IMR-90 (cell line): ENCODE results near the gene TCEAL4. TPM values are rescaled to one million over a fixed set of nuclear protein-coding genes. Genes with fewer than 3 reads are reported as not detected.

Source experiments
- ATAC-seq: fragments of 200-7000 bp; cut with Tn5 transposase; 2 replicates; pipeline ENCODE4 v1.9.1; 2020; ENCODE audit warnings: low read depth, mild to moderate bottlenecking, moderate library complexity
- BruUV-seq: library from RNA; stranded (reverse); fragments of 400-500 nt; replicated peaks from 2 replicates; lab custom pipeline; 2021; lab: Mats Ljungman, UMichigan
- CTCF ChIA-PET: fragments of 300-600 bp; formaldehyde crosslinking; extraction: SDS; loops from one replicate; lab custom pipeline; 2021; ENCODE audit warnings: antibody characterized with exemption; lab: Yijun Ruan, JAX
- POLR2A ChIA-PET: fragments of 300-600 bp; sonication (Branson Sonifier 250); formaldehyde crosslinking; loops from one replicate; lab custom pipeline; 2022; ENCODE audit warnings: antibody characterized with exemption; ENCODE audit not compliant: unreplicated experiment; lab: Charles Lee
- DNase-seq: peaks from one replicate; pipeline ENCODE4 v3.0.0; 2013
- H2AFZ ChIP-seq: replicated peaks from 2 replicates; pipeline ENCODE3; 2013; ENCODE audit warnings: low read length, mild to moderate bottlenecking; ENCODE audit not compliant: poor library complexity
- H2AK5ac ChIP-seq: 2 replicates; pipeline ENCODE4 v1.6.1; 2013; ENCODE audit warnings: low read depth, low read length, inconsistent platforms
- H2AK9ac ChIP-seq: replicated peaks from 2 replicates; pipeline ENCODE3; 2013; ENCODE audit warnings: mild to moderate bottlenecking, low read depth, low read length, moderate library complexity; ENCODE audit not compliant: poor library complexity
- H2BK120ac ChIP-seq: 2 replicates; pipeline ENCODE4 v1.6.1; 2013; ENCODE audit warnings: low read depth, low read length, inconsistent platforms
- H2BK15ac ChIP-seq: 3 replicates; pipeline ENCODE4 v1.6.1; 2013; ENCODE audit warnings: low read depth, low read length, inconsistent platforms
- H2BK20ac ChIP-seq: 2 replicates; pipeline ENCODE4 v1.6.1; 2013; ENCODE audit warnings: low read depth, mild to moderate bottlenecking, inconsistent platforms, low read length, moderate library complexity
- H2BK5ac ChIP-seq: 2 replicates; pipeline ENCODE4 v1.6.1; 2013; ENCODE audit warnings: mild to moderate bottlenecking, low read depth, low read length, inconsistent platforms; ENCODE audit not compliant: poor library complexity, severe bottlenecking
- H3K14ac ChIP-seq: replicated peaks from 2 replicates; pipeline ENCODE4 v1.6.1; 2013; ENCODE audit warnings: low read depth, low read length, inconsistent platforms
- H3K18ac ChIP-seq: 2 replicates; pipeline ENCODE4 v1.6.1; 2013; ENCODE audit warnings: low read depth, low read length, control low read depth
- H3K23ac ChIP-seq: 2 replicates; pipeline ENCODE4 v1.6.1; 2013; ENCODE audit warnings: low read depth, low read length, inconsistent platforms
- H3K27ac ChIP-seq: 2 replicates; pipeline ENCODE4 v1.5.1; 2013; ENCODE audit warnings: mild to moderate bottlenecking, control low read depth, low read length; ENCODE audit not compliant: insufficient read depth
- H3K27me3 ChIP-seq: 2 replicates; pipeline ENCODE4 v1.6.1; 2013; ENCODE audit warnings: low read length; ENCODE audit not compliant: control insufficient read depth, insufficient read depth
- H3K36me3 ChIP-seq: 2 replicates; pipeline ENCODE4 v1.6.1; 2013; ENCODE audit warnings: low read length, mixed read lengths; ENCODE audit not compliant: control insufficient read depth, insufficient read depth
- H3K4ac ChIP-seq: 2 replicates; pipeline ENCODE4 v1.6.1; 2013; ENCODE audit warnings: low read depth, low read length, inconsistent platforms
- H3K4me1 ChIP-seq: 2 replicates; pipeline ENCODE4 v1.6.1; 2013; ENCODE audit warnings: low read length, mixed read lengths; ENCODE audit not compliant: control insufficient read depth, insufficient read depth
- H3K4me2 ChIP-seq: 2 replicates; pipeline ENCODE4 v1.6.1; 2013; ENCODE audit warnings: low read depth, mild to moderate bottlenecking, control low read depth, low read length, moderate library complexity
- H3K4me3 ChIP-seq: 2 replicates; pipeline ENCODE4 v1.5.1; 2013; ENCODE audit warnings: low read depth, mild to moderate bottlenecking, control low read depth, low read length, moderate library complexity; ENCODE audit not compliant: insufficient read depth
- H3K56ac ChIP-seq: 2 replicates; pipeline ENCODE4 v1.6.1; 2013; ENCODE audit warnings: low read length, inconsistent platforms; ENCODE audit not compliant: insufficient read depth; ENCODE audit errors: extremely low read depth
- H3K79me1 ChIP-seq, 2 experiments: 2 replicates each; pipeline ENCODE4 v1.6.1; 2013; ENCODE audit warnings: low read length in 2 of 2, inconsistent platforms in 1 of 2, low read depth in 1 of 2
- H3K9ac ChIP-seq: 2 replicates; pipeline ENCODE4 v1.6.1; 2013; ENCODE audit warnings: low read depth, low read length, control low read depth
- H3K9me1 ChIP-seq: 2 replicates; pipeline ENCODE4 v1.6.1; 2013; ENCODE audit warnings: low read length, inconsistent platforms; ENCODE audit not compliant: insufficient read depth
- H3K9me3 ChIP-seq: 2 replicates; pipeline ENCODE4 v1.6.1; 2013; ENCODE audit warnings: low read length; ENCODE audit not compliant: control insufficient read depth, insufficient read depth
- H4K20me1 ChIP-seq: 2 replicates; pipeline ENCODE4 v1.6.1; 2013; ENCODE audit warnings: low read length, inconsistent platforms; ENCODE audit not compliant: insufficient read depth
- H4K5ac ChIP-seq: 2 replicates; pipeline ENCODE4 v1.6.1; 2013; ENCODE audit warnings: mild to moderate bottlenecking, low read depth, low read length, control low read depth
- H4K8ac ChIP-seq, 2 experiments: 2 replicates each; pipeline ENCODE4 v1.6.1; 2013; ENCODE audit warnings: low read depth in 2 of 2, low read length in 2 of 2, control low read depth in 1 of 2, inconsistent platforms in 1 of 2
- H4K91ac ChIP-seq: 2 replicates; pipeline ENCODE4 v1.6.1; 2013; ENCODE audit warnings: low read depth, low read length, inconsistent platforms; ENCODE audit not compliant: insufficient read depth
- BHLHE40 ChIP-seq: fragments of 150-350 bp; IDR thresholded peaks from 2 replicates; pipeline ENCODE4 v1.6.1; 2016; ENCODE audit warnings: mild to moderate bottlenecking, low read depth, low read length
- CEBPB ChIP-seq: IDR thresholded peaks from 2 replicates; pipeline ENCODE4 v1.6.1; 2012; ENCODE audit warnings: low read depth, low read length, improper control_type of control experiment
- CHD1 ChIP-seq: IDR thresholded peaks from 2 replicates; pipeline ENCODE4 v1.6.1; 2012; ENCODE audit warnings: low read depth, low read length, improper control_type of control experiment
- CTCF ChIP-seq: conservative IDR thresholded peaks from 2 replicates; pipeline ENCODE4 v1.5.1; 2012; ENCODE audit warnings: mild to moderate bottlenecking, low read depth, low read length, improper control_type of control experiment
- ELK1 ChIP-seq: fragments of 150-350 bp; IDR thresholded peaks from 2 replicates; pipeline ENCODE4 v1.6.1; 2016; ENCODE audit warnings: low read depth, mild to moderate bottlenecking, low read length, moderate library complexity, borderline replicate concordance
- FOS ChIP-seq: fragments of 150-350 bp; IDR thresholded peaks from 2 replicates; pipeline ENCODE4 v1.6.1; 2016; ENCODE audit warnings: low read depth, low read length
- MAFK ChIP-seq: IDR thresholded peaks from 2 replicates; pipeline ENCODE4 v1.6.1; 2012; ENCODE audit warnings: low read depth, low read length, improper control_type of control experiment
- MAZ ChIP-seq: IDR thresholded peaks from 2 replicates; pipeline ENCODE4 v1.6.1; 2012; ENCODE audit warnings: low read depth, mild to moderate bottlenecking, low read length, improper control_type of control experiment, moderate library complexity, borderline replicate concordance
- MXI1 ChIP-seq: IDR thresholded peaks from 2 replicates; pipeline ENCODE4 v1.6.1; 2012; ENCODE audit warnings: low read depth, mild to moderate bottlenecking, low read length, moderate library complexity, borderline replicate concordance
- NFE2L2 ChIP-seq: fragments of 150-350 bp; IDR thresholded peaks from 2 replicates; pipeline ENCODE4 v1.6.1; 2016; ENCODE audit warnings: low read depth, mild to moderate bottlenecking, low read length
- POLR2A ChIP-seq: IDR thresholded peaks from 2 replicates; pipeline ENCODE4 v1.6.1; 2012; ENCODE audit warnings: mild to moderate bottlenecking, low read depth, low read length
- RAD21 ChIP-seq: IDR thresholded peaks from 2 replicates; pipeline ENCODE4 v1.6.1; 2012; ENCODE audit warnings: low read length, improper control_type of control experiment
- RCOR1 ChIP-seq: IDR thresholded peaks from 2 replicates; pipeline ENCODE4 v1.6.1; 2012; ENCODE audit warnings: mild to moderate bottlenecking, low read length, improper control_type of control experiment; ENCODE audit not compliant: insufficient replicate concordance
- RFX5 ChIP-seq: IDR thresholded peaks from 2 replicates; pipeline ENCODE4 v1.8.0; 2012; ENCODE audit warnings: low read depth, mild to moderate bottlenecking, low read length, moderate library complexity
- SMC3 ChIP-seq: fragments of 150-350 bp; IDR thresholded peaks from 2 replicates; pipeline ENCODE4 v1.6.1; 2016; ENCODE audit warnings: low read depth, mild to moderate bottlenecking, antibody characterized with exemption, low read length, moderate library complexity
- dilution Hi-C: fragments of 300-500 bp; cut with HindIII; formaldehyde crosslinking; loops from one replicate; pipeline ENCODE4 v1.14.3; 2018; ENCODE audit warnings: low sequenced_read_pairs; ENCODE audit not compliant: unreplicated experiment
- in situ Hi-C: fragments of 300-500 bp; cut with MboI; formaldehyde crosslinking; loops from 3 replicates; pipeline ENCODE4 v1.14.3; 2019; ENCODE audit warnings: low sequenced_read_pairs, inconsistent platforms, mixed read lengths
- intact Hi-C: fragments of 100-400 bp; cut with micrococcal nuclease; formaldehyde crosslinking; loops from 2 replicates; pipeline ENCODE4 v1.10.0; 2022
- polyA plus RNA-seq, 3 experiments: library from polyadenylated mRNA; depleted of rRNA; stranded (reverse); fragments of >200 nt; gene quantifications; 2 replicates each; pipeline ENCODE4 v1.2.3, GENCODE V29; 2012; ENCODE audit warnings: low replicate concordance in 1 of 3
- total RNA-seq: library from RNA; depleted of rRNA; stranded (reverse); fragments of >200 nt; gene quantifications from 2 replicates; pipeline ENCODE4 v1.2.3, GENCODE V29; 2012
- TF ChIP-seq, protein P1 (sequence below): fragments of 150-350 bp; IDR thresholded peaks from 2 replicates; pipeline ENCODE4 v1.6.1; 2017; ENCODE audit warnings: mild to moderate bottlenecking, antibody characterized with exemption, low read length, low read depth

TCEAL4 gene
- total and polyA plus RNA-seq, 2 of the 4 experiments (the other 2 are of a cell fraction), result 11.1 to 31.9 TPM

GRCh38 chrX:103626855-103627254 is 41.5 kb downstream of the TCEAL4 start:
- BruUV-seq, result no TSS peak
- H2BK15ac ChIP-seq, result no peak overlapping the region
- no peak overlapping the region for H3K14ac ChIP-seq
- H2BK120ac ChIP-seq, result no peak overlapping the region
- no peak overlapping the region for H2AFZ ChIP-seq
- H3K4ac ChIP-seq, result no peak overlapping the region
- dilution Hi-C loops, result no loop called here
- H3K9me1 ChIP-seq, result peaks cover 3% of the 10 kb centered on the region; the same call in 1 of the 2 replicates
- no peak overlapping the region for H3K27ac ChIP-seq
- TF ChIP-seq, protein P1, sequence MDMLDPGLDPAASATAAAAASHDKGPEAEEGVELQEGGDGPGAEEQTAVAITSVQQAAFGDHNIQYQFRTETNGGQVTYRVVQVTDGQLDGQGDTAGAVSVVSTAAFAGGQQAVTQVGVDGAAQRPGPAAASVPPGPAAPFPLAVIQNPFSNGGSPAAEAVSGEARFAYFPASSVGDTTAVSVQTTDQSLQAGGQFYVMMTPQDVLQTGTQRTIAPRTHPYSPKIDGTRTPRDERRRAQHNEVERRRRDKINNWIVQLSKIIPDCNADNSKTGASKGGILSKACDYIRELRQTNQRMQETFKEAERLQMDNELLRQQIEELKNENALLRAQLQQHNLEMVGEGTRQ, result no peak
- TF ChIP-seq POLR2A (no peak), CEBPB (no peak), MXI1 (no peak), MAFK (no peak), RCOR1 (no peak), RFX5 (no peak), CTCF (no peak), SMC3 (no peak), ELK1 (no peak), NFE2L2 (no peak), FOS (no peak), CHD1 (no peak), BHLHE40 (no peak), MAZ (no peak), RAD21 (no peak)
- no peak overlapping the region for H3K9ac ChIP-seq
- ATAC-seq (no peak), DNase-seq (peak; percentile 55)
- no peak overlapping the region for H4K8ac ChIP-seq
- H3K27me3 ChIP-seq, result no peaks in the 10 kb centered on the region
- intact Hi-C loops, result loop anchor here (5.0 kb wide), 1 partner anchor 50 kb away; no protein-coding TSS in a partner anchor
- no peaks in the 10 kb centered on the region for H4K20me1 ChIP-seq
- H2AK5ac ChIP-seq, result no peak overlapping the region
- H3K36me3 ChIP-seq, result no peaks in the 10 kb centered on the region
- H3K18ac ChIP-seq, result no peak overlapping the region
- no peak overlapping the region for H4K91ac ChIP-seq
- no peak overlapping the region for H3K4me3 ChIP-seq
- in situ Hi-C loops, result no loop called here
- no peak overlapping the region for H2BK20ac ChIP-seq
- H4K5ac ChIP-seq, result no peak overlapping the region
- H3K79me1 ChIP-seq, result peaks cover 0 to 9% of the 10 kb centered on the region in 2 experiments; a peak in 1 of 4 replicates
- no peak overlapping the region for H3K23ac ChIP-seq
- H3K4me2 ChIP-seq, result no peak overlapping the region
- no peaks in the 10 kb centered on the region for H3K4me1 ChIP-seq
- ChIA-PET CTCF (no interaction called here), POLR2A (no interaction called here)
- no peaks in the 10 kb centered on the region for H3K9me3 ChIP-seq
- no peak overlapping the region for H2AK9ac ChIP-seq
- no peak overlapping the region for H2BK5ac ChIP-seq
- no peak overlapping the region for H3K56ac ChIP-seq
